T-helper 2 cell (primary cell): ENCODE data around the gene GKN1.
"Not testable (repeated sequence)": the region's sequence is repeated elsewhere in the genome, so short reads cannot be mapped to it uniquely, and the experiment has no call there.

Source experiments
- DNase-seq, 5 experiments: peaks; one replicate each; pipeline versions ENCODE4 v3.0.0 to v3.0.0-alpha.2; 2012 to 2022
- total RNA-seq, 2 donors: gene quantifications; one replicate each; lab custom pipeline; 2026; lab: John Stamatoyannopoulos, UW

The GKN1 gene
- total RNA-seq, result 0 reads per million in 2 donors

GRCh38 chr2:68974251-68974650 is at the start of gene GKN1:
TSS of gene GKN1 (plus strand) at chr2:68974636. CDS start at chr2:68974678, 42 bp downstream.
- DNase-seq, result no peak

DNA sequence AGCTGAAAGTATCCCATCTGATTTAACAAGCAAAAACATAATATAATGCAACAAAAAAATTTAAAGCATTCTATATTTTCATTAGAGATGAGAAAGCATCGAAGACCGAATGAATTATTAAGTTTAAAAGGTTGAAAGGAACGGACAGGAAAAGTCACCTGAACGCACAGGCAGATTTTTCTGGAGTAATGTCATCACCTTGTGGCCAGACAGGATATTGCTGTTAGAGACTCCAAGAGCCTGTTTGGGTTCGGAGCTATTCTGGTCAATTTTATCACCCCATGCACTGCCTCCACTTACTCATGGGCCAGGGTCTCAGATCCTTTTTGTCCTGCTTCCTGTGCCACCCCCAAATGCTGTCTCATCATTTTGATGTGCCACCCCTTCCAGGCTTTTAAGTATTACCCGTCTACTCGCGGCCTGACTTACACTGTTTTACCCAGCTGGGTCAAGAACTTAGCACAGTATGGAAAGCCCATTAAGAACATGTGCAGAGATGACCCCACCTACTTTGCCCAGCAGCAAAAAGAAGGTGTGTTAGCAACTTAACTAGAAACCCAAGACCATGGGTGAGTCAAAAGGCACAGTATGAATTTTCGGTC is 49.0 kb upstream of the GKN1 start:
- DNase-seq, result peak in 3 of 5 experiments; percentile 30 to 71 (median 39)

- DNase-seq, result no peak
These were observed 47.6 kb upstream of the GKN1 start for GRCh38 chr2:68926796-68927195.

- no peak for DNase-seq
These were observed 43.2 kb upstream of the GKN1 start for GRCh38 chr2:68931149-68931711.

DNA sequence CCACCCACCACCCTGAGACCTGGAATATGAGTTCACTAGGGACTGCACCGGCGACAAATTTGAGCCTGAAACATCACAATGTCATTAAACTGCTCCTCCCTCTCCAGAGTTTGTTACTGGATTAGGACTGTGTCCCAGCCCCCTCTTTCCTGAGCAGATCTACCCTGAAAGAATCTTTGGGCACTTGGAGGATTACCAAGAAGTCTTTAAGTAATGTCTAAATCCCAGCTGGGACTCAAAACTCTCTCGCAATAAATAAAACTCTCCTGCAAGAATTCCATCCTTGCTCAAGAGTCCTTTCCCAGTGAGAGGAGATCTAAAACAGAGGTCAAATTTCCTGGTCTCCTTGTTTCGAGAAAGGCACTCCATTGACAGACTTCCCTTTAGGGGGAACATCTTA is 42.6 kb upstream of the GKN1 start:
- no peak for DNase-seq

DNA sequence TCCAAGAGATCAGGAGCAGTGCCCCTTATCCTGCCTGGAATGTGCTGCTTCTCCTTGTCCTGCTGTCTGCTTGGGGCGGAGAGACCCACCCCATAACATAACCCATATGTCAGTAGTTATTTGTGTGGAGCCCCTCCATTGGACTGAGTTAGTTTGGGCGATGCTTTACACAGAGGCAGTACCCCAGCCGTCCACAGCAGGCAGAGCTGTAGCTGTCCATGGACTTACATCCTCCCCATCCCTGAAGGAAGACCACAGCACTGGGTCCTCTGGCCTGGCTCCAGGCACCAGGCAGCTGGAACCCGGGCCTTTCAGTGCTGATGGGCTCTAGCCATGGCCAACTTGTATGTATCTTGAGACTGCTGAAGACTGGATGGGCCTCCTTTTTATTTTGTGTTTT is 42.0 kb upstream of the GKN1 start:
- no peak for DNase-seq

DNA sequence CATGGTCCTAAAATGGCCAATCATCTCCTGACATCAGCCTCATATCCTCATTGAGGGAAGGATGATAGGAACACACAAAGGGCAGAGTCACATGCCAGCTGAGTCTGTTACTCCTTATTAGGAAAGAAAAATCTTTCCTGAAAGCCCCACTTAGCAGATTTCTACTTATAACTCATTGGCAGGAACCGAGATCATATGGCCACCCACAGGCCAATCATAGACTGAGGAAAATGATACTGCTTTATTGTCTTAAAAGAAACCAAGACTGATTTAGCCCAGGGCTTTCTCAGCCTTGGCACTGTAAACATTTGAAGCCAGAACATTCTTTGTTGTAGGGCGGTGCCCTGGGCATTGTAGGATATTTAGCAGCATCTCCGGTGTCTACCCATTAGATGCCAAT is 40.4 kb upstream of the GKN1 start:
- no peak for DNase-seq

- no peak for DNase-seq
These were observed 39.0 kb upstream of the GKN1 start for GRCh38 chr2:68935471-68935870.

DNA sequence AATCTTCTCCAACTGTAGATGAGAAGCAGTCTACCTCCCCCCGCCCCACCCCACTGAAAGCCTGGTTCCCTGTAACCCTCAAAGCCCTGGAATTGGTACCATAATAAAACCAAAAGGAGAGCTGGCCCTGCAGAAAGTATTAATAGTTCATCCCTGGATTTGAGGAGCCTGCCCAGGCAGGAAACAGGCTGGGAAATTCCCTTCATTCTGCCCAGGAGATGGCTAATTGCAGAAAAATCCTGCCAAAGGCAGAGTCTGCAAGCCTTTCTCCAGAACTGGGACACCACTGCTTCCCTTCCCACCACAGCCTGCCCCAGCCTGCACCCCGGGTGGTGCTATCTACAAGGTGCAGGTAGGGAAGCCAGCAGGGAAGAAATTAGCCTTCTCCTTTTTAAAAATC is 38.0 kb upstream of the GKN1 start:
- no peak for DNase-seq

GRCh38 chr2:68936889-68937288 is 37.5 kb upstream of the GKN1 start:
- DNase-seq, result no peak

DNA sequence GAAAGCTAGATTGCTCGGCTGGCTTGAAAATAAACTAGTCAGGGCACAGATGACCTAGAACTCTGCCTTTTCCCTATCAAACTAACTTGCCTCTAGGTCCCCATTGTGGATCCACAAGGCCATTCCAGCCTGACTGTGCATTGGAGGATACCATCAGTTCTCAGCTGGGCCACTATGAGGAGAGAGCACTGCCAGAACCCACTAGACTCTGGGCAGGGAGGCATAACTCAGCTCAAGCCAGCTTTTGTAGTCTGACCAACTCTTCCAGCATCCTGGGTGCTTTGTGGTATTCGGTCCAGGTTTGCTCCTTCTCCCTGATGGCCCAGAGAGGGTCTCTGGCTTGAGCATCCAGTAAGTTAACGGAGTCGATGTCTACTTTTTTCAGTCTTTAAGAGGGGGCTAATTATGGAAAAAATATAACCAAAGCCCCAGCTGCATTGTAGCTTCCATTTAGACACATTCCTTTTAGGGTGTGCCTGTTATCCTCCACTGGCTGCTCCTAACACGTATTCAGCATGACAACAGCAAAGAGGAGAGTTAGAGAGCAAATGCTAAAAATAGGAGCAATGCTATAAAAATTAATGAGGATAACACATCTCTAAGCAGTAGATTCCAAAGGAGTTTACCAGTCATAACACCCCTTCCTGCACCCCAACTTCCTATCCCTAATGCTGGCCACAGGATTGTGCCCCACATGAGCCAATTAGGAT is 36.9 kb upstream of the GKN1 start:
- no peak for DNase-seq

DNA sequence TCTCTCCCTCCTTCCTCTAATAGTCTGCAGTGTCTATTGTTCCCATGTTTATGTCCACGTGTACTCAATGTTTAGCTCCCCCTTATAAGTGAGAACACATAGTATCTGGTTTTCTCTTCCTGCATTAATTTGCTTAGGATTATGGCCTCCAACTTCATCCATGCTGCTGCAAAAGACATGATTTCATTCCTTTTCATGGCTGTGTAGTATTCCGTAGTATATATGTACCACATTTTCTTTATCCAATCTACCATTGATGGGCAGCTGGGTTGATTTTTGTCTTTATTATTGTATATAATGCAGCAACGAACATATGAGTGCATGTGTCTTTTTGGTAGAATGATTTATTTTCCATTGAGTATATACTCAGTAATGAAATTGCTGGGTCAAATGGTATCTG is 35.5 kb upstream of the GKN1 start:
- no peak for DNase-seq

DNA sequence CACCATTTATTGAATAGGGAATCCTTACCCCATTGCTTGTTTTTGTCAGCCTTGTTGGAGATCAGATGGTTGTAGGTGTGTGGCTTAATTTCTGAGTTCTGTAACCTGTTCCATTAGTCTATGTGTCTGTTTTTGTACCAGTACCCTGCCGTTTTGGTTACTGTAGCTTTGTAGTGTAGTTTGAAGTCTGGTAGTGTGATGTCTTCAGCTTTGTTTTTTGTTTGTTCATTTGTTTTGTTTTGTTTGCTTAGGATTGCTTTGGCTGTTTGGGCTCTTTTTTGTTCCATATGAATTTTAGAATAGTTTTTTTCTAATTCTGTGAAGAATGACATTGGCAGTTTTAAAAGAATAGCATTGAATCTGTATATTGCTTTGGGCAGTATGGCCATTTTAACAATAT is 34.5 kb upstream of the GKN1 start:
- DNase-seq, result no peak

DNA sequence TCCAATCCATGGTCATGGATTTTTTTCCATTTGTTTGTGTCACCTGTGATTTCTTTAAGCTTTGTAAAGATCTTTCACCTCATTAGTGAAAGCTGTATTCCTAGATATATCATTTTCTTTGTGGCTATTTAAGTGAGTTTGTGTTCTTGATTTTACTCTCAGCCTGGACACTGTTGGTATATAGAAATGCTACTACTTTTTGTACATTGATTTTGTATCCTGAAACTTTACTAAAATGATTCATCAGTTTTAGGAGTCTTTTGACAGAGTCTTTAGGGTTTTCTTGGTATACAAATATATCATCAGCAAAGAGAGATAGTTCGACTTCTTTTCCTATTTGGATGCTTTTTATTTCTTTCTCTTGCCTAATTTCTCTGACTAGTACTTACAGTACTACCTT is 34.1 kb upstream of the GKN1 start:
- no peak for DNase-seq

DNA sequence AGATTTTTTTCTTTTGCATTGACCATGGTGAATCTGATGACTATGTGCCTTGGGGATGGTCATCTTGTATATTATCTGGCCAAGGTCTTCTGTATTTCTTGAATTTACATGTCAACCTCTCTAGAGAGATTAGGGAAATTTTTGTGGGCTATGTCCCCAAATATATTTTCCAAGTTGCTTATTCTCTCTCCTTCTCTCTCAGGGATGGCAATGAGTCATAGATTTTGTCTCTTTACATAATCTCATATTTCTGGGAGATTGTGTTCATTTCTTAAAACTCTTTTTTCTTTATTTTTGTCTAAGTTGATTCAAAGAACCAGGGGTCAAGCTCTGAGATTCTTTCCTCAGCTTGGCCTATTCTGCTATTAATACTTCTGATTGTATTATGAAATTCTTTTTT is 31.6 kb upstream of the GKN1 start:
- DNase-seq, result no peak

DNA sequence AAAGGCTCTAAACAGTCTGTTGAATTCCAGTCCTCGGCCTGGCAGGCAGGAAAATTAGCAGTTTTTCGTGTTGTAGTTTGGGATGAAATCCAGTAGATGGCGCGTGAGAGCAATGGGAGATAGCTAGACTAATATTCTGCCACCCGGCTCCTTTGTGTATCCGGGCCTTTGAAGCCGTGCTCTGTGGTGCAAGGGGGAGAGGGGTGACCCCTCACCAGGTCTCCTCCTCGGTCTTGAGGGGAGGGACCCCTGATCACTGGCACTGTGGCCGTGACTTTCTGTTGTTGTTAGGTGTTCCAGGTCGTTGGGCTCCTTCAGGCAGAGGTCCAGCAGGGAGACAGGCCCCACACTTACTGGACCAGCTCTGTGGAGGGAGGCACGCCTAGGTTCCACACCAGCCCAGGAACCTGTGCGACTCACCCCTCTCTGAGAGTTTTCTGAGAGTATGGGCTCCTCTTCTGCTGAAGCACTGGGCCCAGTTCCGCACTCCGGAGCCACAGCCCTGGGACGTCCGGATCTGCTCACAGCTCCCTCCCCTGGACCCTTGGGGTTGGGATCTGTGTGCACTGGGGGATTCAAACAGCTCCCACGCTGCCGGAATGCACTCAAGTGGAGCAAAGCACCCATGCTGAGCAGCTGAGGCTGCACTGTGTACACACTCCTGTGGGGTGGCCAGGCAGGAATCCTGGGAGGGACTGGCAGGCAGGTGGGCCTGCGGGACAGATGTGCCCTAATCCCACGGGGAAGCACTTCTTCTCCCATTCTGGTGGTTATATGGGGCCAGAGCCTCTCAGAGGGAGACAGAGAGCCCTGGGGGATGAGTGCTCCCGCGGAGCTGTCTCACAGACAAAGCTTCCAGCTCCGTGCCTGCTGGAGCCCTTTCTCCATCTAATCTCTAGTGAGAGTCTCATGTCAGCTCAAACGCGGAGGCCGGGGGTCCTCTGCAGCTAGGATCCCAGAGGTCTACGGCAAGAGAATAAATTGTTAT is 30.6 kb upstream of the GKN1 start:
- peak in 3 of 5 experiments; percentile 8 to 50 (median 14) for DNase-seq

DNA sequence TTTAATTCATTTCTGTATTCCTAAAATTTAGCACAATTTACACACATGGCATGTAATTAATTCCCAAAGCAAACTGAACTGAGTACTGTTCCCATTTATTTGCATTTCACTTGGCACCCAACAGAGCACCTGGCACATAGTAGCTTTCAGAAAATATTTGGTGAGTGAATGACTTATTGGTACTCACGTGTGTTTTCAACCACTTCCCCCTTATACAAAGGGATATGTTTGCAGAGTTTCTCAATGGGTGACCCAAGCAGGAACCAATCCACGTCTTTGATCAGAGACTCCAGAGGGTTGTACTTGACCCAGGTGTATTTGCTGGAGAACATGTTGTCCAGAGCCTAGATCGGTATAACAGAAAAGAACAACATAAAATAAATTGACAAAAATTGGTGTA is 28.3 kb upstream of the GKN1 start:
- DNase-seq, result no peak

GRCh38 chr2:68948710-68949109 is 25.7 kb upstream of the GKN1 start:
- no peak for DNase-seq

- no peak for DNase-seq
These were observed 22.5 kb upstream of the GKN1 start for GRCh38 chr2:68951899-68952298.

DNA sequence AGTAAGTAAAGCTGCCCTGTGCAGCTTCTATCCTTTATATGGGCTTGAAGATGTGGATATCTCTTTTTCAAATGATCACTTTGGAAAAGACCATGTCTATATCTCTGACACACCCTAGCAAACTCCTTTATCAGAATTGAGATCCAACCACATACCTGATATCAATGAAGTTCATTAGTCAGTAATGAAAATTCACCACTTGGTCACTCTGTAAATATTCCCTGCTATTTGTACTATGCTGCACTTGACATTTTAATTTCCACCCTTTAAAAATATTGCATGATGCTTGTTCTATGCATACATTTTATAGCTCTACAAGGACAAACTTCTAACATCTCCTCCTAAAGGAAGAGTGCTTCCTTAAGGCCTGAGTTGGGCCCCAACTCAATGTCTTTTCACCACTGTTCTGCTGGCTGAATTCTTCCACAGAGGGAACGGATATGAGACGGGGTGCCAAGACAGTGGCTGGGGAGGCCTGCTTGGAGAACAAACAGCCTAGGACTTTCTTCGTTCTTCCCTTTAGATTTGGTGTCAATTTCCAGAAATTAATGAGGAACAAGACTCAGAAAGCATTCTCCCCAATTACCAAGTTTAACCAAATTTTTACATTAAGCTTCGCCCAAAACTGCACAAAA is 21.4 kb upstream of the GKN1 start, which contains the start of gene GKN2:
Gene GKN2, minus strand, starts transcription at position 7 of the 635 bp plus-strand sequence. CDS start 32 bp downstream, outside the sequence.
- no peak for DNase-seq

GRCh38 chr2:68955432-68955831 is 19.0 kb upstream of the GKN1 start:
- DNase-seq, result not testable (repeated sequence)

- DNase-seq, result no peak
These were observed 15.4 kb upstream of the GKN1 start for GRCh38 chr2:68959001-68959400.
